OCI-LY7 (cell line): ENCODE results near the gene TMPRSS3. TPM values are rescaled to one million over a fixed set of nuclear protein-coding genes. Genes with fewer than 3 reads are reported as not detected.

Source experiments
- BruUV-seq: library from RNA; stranded (reverse); fragments of 400-500 nt; replicated peaks from 2 replicates; lab custom pipeline; 2021; lab: Mats Ljungman, UMichigan
- CTCF ChIA-PET: fragments of 300-600 bp; sonication (Branson Sonifier 250); formaldehyde crosslinking; loops from one replicate; lab custom pipeline; 2022; ENCODE audit warnings: antibody characterized with exemption; ENCODE audit not compliant: unreplicated experiment; lab: Charles Lee
- POLR2A ChIA-PET: fragments of 300-600 bp; sonication (Branson Sonifier 250); formaldehyde crosslinking; loops from one replicate; lab custom pipeline; 2022; ENCODE audit warnings: antibody characterized with exemption; lab: Charles Lee
- DNase-seq: peaks from one replicate; pipeline ENCODE4 v3.0.0-alpha.2; 2015; ENCODE audit warnings: low spot score
- H2AFZ ChIP-seq: fragments of 200-600 bp; sonication (generic), shearing (Covaris generic); 2 replicates; pipeline ENCODE4 v1.6.1; 2014; ENCODE audit warnings: mild to moderate bottlenecking, antibody characterized with exemption, low read length, moderate library complexity
- H3K27ac ChIP-seq: fragments of 200-600 bp; sonication (generic); 2 replicates; pipeline ENCODE4 v1.5.1; 2014; ENCODE audit warnings: mixed run types, low read depth, mild to moderate bottlenecking, moderate library complexity, low read length, inconsistent platforms; ENCODE audit not compliant: poor library complexity, severe bottlenecking
- H3K36me3 ChIP-seq: fragments of 200-600 bp; sonication (generic); 2 replicates; pipeline ENCODE4 v1.6.1; 2014; ENCODE audit warnings: mild to moderate bottlenecking, antibody characterized with exemption, low read length, moderate library complexity, mixed read lengths; ENCODE audit not compliant: insufficient read depth
- H3K4me1 ChIP-seq: fragments of 200-600 bp; sonication (generic); 2 replicates; pipeline ENCODE4 v1.5.1; 2014; ENCODE audit warnings: mild to moderate bottlenecking, low read length; ENCODE audit not compliant: insufficient read depth, poor library complexity, severe bottlenecking
- H3K4me2 ChIP-seq: fragments of 200-600 bp; sonication (generic); 2 replicates; pipeline ENCODE4 v1.6.1; 2014; ENCODE audit warnings: mild to moderate bottlenecking, low read length
- H3K4me3 ChIP-seq: fragments of 200-600 bp; sonication (generic); 2 replicates; pipeline ENCODE4 v1.5.1; 2014; ENCODE audit warnings: mild to moderate bottlenecking, low read depth, low read length; ENCODE audit not compliant: poor library complexity, severe bottlenecking
- H3K79me2 ChIP-seq: fragments of 200-600 bp; sonication (generic); 2 replicates; pipeline ENCODE4 v1.6.1; 2016; ENCODE audit warnings: low read depth, mild to moderate bottlenecking, low read length, moderate library complexity, mixed read lengths; ENCODE audit not compliant: insufficient read depth
- H3K9me2 ChIP-seq: fragments of 200-600 bp; sonication (generic); 2 replicates; pipeline ENCODE4 v1.6.1; 2016; ENCODE audit warnings: mild to moderate bottlenecking, low read length, mixed read lengths; ENCODE audit not compliant: insufficient read depth
- H3K9me3 ChIP-seq: fragments of 200-600 bp; sonication (generic); 2 replicates; pipeline ENCODE4 v1.6.1; 2014; ENCODE audit warnings: mild to moderate bottlenecking, mixed run types, low read length, mixed read lengths
- H4K20me1 ChIP-seq: fragments of 200-600 bp; sonication (generic); 2 replicates; pipeline ENCODE4 v1.6.1; 2014; ENCODE audit warnings: mild to moderate bottlenecking, antibody characterized with exemption, low read length, moderate library complexity, mixed read lengths; ENCODE audit not compliant: insufficient read depth
- EZH2phosphoT487 ChIP-seq: fragments of 200-600 bp; sonication (generic); IDR thresholded peaks from 2 replicates; pipeline ENCODE4 v1.6.1; 2018; ENCODE audit warnings: low read depth, borderline replicate concordance, mild to moderate bottlenecking, mixed run types, antibody characterized with exemption, low read length, moderate library complexity, mixed read lengths
- intact Hi-C: fragments of 100-400 bp; cut with micrococcal nuclease; formaldehyde crosslinking; loops from one replicate; pipeline ENCODE4 v1.10.0; 2022; ENCODE audit not compliant: unreplicated experiment
- total RNA-seq, 2 experiments: library from RNA; depleted of rRNA in 1 of 2; stranded (reverse); fragments of >200 nt in 1 of 2; shearing (Covaris generic) in 1 of 2; gene quantifications; 2 replicates each; pipeline ENCODE4 v1.2.3, GENCODE V29; 2014 to 2022
- TF ChIP-seq, protein P1 (sequence below): fragments of 200-600 bp; sonication (generic); conservative IDR thresholded peaks from 2 replicates; pipeline ENCODE4 v1.5.1; 2014; ENCODE audit warnings: mild to moderate bottlenecking, antibody characterized with exemption, low read length, moderate library complexity, mixed read lengths

Gene TMPRSS3
- total RNA-seq, 2 experiments from 2014 or later: not detected

DNA sequence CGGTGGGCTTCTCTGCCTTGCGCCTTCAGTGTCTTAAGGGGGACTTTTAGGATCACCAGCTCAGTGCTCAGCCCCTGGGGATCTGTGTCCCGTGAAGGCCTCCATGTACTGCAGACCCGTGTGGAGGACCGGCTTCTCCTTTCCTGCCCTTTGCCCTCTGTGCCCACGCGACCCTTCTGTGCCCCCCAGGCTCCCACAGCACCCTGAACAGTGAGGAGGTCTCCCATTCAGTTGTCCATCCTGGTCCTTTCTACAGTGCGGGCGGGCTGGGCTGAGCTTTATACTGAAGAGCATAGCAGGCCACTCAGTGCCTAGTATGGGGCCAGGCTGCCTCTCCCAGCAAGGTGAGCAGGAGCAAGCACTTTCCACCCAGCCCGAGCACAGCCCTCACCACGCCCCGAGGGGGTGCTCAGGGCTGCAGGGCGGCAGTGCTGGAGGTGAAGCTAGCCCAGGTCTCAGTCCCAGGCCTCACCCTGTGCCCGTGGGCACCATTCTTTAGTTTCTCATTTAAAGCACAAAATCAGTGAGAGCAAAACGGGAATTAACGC lies 21.9 kb downstream of the TMPRSS3 start:
- H2AFZ ChIP-seq: no peak overlapping the region
- H3K9me3 ChIP-seq: no peaks in the 10 kb centered on the region
- H3K36me3 ChIP-seq: no peaks in the 10 kb centered on the region
- no peaks in the 10 kb centered on the region for H4K20me1 ChIP-seq
- H3K4me2 ChIP-seq: no peak overlapping the region
- intact Hi-C loops: no loop called here
- no peaks in the 10 kb centered on the region for H3K4me1 ChIP-seq
- DNase-seq: no peak
- ChIA-PET CTCF (interaction anchor here (0.5 kb wide), 1 partner anchor 65 kb away, joined by 8 read pairs; no protein-coding TSS in a partner anchor), POLR2A (no interaction called here)
- H3K9me2 ChIP-seq: no peaks in the 10 kb centered on the region
- no peak for TF ChIP-seq EZH2phosphoT487
- TF ChIP-seq, protein P1, sequence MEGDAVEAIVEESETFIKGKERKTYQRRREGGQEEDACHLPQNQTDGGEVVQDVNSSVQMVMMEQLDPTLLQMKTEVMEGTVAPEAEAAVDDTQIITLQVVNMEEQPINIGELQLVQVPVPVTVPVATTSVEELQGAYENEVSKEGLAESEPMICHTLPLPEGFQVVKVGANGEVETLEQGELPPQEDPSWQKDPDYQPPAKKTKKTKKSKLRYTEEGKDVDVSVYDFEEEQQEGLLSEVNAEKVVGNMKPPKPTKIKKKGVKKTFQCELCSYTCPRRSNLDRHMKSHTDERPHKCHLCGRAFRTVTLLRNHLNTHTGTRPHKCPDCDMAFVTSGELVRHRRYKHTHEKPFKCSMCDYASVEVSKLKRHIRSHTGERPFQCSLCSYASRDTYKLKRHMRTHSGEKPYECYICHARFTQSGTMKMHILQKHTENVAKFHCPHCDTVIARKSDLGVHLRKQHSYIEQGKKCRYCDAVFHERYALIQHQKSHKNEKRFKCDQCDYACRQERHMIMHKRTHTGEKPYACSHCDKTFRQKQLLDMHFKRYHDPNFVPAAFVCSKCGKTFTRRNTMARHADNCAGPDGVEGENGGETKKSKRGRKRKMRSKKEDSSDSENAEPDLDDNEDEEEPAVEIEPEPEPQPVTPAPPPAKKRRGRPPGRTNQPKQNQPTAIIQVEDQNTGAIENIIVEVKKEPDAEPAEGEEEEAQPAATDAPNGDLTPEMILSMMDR: no peak
- no peak overlapping the region for H3K4me3 ChIP-seq
- no peak overlapping the region for H3K27ac ChIP-seq
- H3K79me2 ChIP-seq: no peaks in the 10 kb centered on the region
- no TSS peak for BruUV-seq

DNA sequence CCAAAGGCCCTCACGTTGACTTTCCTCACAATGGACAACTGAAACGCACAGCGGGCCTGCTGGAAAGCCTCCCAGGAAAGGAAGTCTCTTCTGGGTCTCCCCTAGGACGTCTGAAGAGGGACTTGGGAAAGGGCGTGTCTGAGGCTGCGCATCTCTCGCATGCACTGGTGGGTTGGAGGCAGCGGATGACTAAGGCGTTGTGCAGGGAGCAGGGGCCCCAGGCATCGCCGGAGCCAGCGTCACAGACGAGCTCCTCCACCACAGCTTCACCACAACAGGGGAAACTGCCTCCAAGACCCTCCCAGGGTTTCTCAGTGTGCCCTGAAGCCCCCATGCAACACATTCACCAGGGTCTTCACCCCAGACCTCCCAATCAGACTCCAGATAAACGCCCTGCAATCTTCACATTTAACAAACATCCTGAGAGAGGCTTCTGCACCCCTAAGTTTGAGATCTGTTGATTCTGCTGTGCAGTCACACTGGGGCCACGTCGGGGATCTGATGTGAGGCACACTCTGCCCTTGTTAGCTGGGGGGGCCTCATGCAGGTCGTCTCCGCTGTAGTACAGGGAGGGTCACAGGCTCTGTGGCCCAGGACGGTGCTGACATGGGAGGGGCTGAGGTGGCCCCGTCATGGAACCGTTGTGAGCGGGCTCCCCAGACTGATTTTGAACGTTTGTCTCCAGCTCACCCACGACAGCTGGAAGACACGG lies 22.5 kb downstream of the TMPRSS3 start:
- CTCF ChIA-PET: interaction anchor here (0.5 kb wide), 1 partner anchor 64 kb away, joined by 8 read pairs; no protein-coding TSS in a partner anchor
- Histone ChIP-seq H3K4me1 (no peaks in the 10 kb centered on the region), H4K20me1 (no peaks in the 10 kb centered on the region), H3K27ac (no peak overlapping the region), H3K36me3 (no peaks in the 10 kb centered on the region), H3K79me2 (no peaks in the 10 kb centered on the region), H3K4me3 (no peak overlapping the region), H3K9me2 (no peaks in the 10 kb centered on the region), H3K9me3 (no peaks in the 10 kb centered on the region), H2AFZ (no peak overlapping the region), H3K4me2 (no peak overlapping the region)
- POLR2A ChIA-PET: no interaction called here
- DNase-seq: no peak
- intact Hi-C loops: no loop called here
- TF ChIP-seq, protein P1: no peak
- no peak for TF ChIP-seq EZH2phosphoT487
- BruUV-seq: no TSS peak
